Sigmoid colon (tissue), 7 donors: ENCODE results near the gene AIFM1. TPM values are rescaled to one million over a fixed set of nuclear protein-coding genes. Genes with fewer than 3 reads are reported as not detected.

ENCODE experiments used
- DNase-seq: peaks from one replicate; pipeline ENCODE4 v3.0.0-alpha.2; 2019
- H3K27ac ChIP-seq, 4 donors: fragments of 200-600 bp; sonication (generic); one replicate each; pipeline ENCODE4 v1.5.1; 2016 to 2019; ENCODE audit warnings: mild to moderate bottlenecking in 1 of 4
- H3K27me3 ChIP-seq, 3 donors: fragments of 200-600 bp; sonication (generic); one replicate each; pipeline ENCODE4 v1.5.1; 2019; ENCODE audit warnings: mild to moderate bottlenecking in 1 of 3
- H3K36me3 ChIP-seq, 4 donors: fragments of 200-600 bp; sonication (generic); one replicate each; pipeline ENCODE4 v1.5.1; 2016 to 2019
- H3K4me1 ChIP-seq, 4 donors: fragments of 200-600 bp; sonication (generic); one replicate each; pipeline ENCODE4 v1.5.1; 2017 to 2019
- H3K4me3 ChIP-seq, 4 donors: fragments of 200-600 bp; sonication (generic); one replicate each; pipeline ENCODE4 v1.5.1; 2017 to 2019; ENCODE audit warnings: mild to moderate bottlenecking in 2 of 4, moderate library complexity in 1 of 4
- H3K9me3 ChIP-seq, 4 donors: fragments of 200-600 bp in 3 of 4; sonication (generic) in 3 of 4; one replicate each; pipeline versions ENCODE4 v1.5.1 to v1.6.1; 2013 to 2019
- EP300 ChIP-seq, 4 donors: sonication (generic); formaldehyde crosslinking; IDR thresholded peaks; one replicate each; pipeline ENCODE4 v1.6.1; 2017; ENCODE audit warnings: antibody characterized with exemption in 4 of 4
- POLR2A ChIP-seq, 2 donors: fragments of 450-650 bp; IDR thresholded peaks; one replicate each; pipeline ENCODE4 v1.6.1; 2016; ENCODE audit warnings: antibody characterized with exemption in 2 of 2, mild to moderate bottlenecking in 2 of 2, moderate library complexity in 2 of 2
- POLR2AphosphoS5 ChIP-seq, 4 donors: sonication (generic); formaldehyde crosslinking; IDR thresholded peaks; one replicate each; pipeline ENCODE4 v1.6.1; 2017; ENCODE audit warnings: antibody characterized with exemption in 4 of 4
- WGBS, 2 donors: extraction: QIAGEN DNeasy Blood & Tissue Kit; methylation state at CpG; one replicate each; pipeline ENCODE4 v1.1.7; 2013; 5-methylcytosine and 5-hydroxymethylcytosine counted together
- intact Hi-C: fragments of 100-400 bp; cut with DNase I; formaldehyde crosslinking; loops from one replicate; pipeline ENCODE4 v1.15.1; 2023
- polyA plus RNA-seq, 3 donors: library from polyadenylated mRNA; stranded (reverse); fragments of 200-250 nt; gene quantifications; one replicate each; pipeline ENCODE4 v1.2.3, GENCODE V29; 2013
- total RNA-seq, 4 donors: library from RNA; depleted of rRNA; stranded (reverse); fragments of >200 nt; gene quantifications; one replicate each; pipeline ENCODE4 v1.1.0, GENCODE V29; 2016
- TF ChIP-seq, protein P1 (sequence below), 4 experiments: fragments of 450-650 bp in 3 of 4; fragments of 200-600 bp in 1 of 4; IDR thresholded peaks; one replicate each; pipeline ENCODE4 v1.5.1; 2016 to 2019; ENCODE audit warnings: antibody characterized with exemption in 4 of 4, mild to moderate bottlenecking in 3 of 4, moderate library complexity in 2 of 4
- donor health status: healthy with polysubstance abuse.
- donor health status: Bipolar disorder and iron deficiency.
- donor health status: healthy.

Gene AIFM1
- total and polyA plus RNA-seq, 7 donors: 9.7 to 55.9 (median 19.8) TPM

DNA sequence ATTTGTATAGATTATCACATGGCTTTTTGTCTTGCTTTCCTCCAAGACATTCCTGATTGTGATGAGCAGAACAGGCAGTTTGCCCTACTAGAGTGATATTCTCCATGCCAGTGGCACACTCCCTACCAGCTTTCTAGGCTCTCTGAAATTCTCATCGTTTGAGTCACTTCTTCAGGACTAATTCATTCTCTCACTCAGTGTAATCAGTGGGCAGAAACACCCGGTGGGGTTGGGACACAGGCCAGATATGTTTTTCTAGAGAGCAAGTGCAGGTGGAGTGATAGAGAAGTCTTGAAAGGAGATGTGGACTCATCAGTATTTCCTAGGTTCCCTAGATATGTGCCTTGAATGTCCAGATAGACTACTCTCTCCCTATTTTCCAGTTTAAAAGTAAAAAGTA is 19.2 kb upstream of the AIFM1 start:
- Histone ChIP-seq H3K9me3 (no peaks in the 10 kb centered on the region), H3K27ac (no peak overlapping the region), H3K27me3 (no peaks in the 10 kb centered on the region), H3K36me3 (no peaks in the 10 kb centered on the region), H3K4me1 (no peaks in the 10 kb centered on the region), H3K4me3 (no peak overlapping the region)
- WGBS, 2 donors: 31 to 63% methylated on average over 2 of the region's 2 CpGs
- intact Hi-C loops: no loop called here
- no peak for DNase-seq
- no peak for TF ChIP-seq EP300 (IDR thresholded peaks at IDR 0.05)
- TF ChIP-seq POLR2AphosphoS5 (IDR thresholded peaks at IDR 0.05): no peak
- no peak for TF ChIP-seq POLR2A (IDR thresholded peaks at IDR 0.05)
- TF ChIP-seq, protein P1, sequence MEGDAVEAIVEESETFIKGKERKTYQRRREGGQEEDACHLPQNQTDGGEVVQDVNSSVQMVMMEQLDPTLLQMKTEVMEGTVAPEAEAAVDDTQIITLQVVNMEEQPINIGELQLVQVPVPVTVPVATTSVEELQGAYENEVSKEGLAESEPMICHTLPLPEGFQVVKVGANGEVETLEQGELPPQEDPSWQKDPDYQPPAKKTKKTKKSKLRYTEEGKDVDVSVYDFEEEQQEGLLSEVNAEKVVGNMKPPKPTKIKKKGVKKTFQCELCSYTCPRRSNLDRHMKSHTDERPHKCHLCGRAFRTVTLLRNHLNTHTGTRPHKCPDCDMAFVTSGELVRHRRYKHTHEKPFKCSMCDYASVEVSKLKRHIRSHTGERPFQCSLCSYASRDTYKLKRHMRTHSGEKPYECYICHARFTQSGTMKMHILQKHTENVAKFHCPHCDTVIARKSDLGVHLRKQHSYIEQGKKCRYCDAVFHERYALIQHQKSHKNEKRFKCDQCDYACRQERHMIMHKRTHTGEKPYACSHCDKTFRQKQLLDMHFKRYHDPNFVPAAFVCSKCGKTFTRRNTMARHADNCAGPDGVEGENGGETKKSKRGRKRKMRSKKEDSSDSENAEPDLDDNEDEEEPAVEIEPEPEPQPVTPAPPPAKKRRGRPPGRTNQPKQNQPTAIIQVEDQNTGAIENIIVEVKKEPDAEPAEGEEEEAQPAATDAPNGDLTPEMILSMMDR (IDR thresholded peaks at IDR 0.05): no peak

DNA sequence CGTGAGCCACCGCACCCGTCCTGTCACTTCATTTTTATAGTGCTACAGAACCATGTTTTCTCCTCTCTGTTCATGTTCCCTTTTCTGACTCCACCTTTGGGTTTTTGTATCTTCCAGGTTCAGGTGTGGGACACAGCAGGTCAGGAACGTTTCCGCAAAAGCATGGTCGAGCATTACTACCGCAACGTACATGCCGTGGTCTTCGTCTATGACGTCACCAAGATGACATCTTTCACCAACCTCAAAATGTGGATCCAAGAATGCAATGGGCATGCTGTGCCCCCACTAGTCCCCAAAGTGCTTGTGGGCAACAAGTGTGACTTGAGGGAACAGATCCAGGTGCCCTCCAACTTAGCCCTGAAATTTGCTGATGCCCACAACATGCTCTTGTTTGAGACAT is 18.5 kb upstream of the AIFM1 start:
- Histone ChIP-seq H3K4me1 (no peaks in the 10 kb centered on the region), H3K9me3 (no peaks in the 10 kb centered on the region), H3K27ac (no peak overlapping the region), H3K36me3 (no peaks in the 10 kb centered on the region), H3K27me3 (no peaks in the 10 kb centered on the region), H3K4me3 (no peak overlapping the region)
- DNase-seq: no peak
- intact Hi-C loops: no loop called here
- WGBS, 2 donors: 90 to 93% methylated on average over 11 of the region's 11 CpGs
- TF ChIP-seq EP300 (IDR thresholded peaks at IDR 0.05): no peak
- TF ChIP-seq POLR2AphosphoS5 (IDR thresholded peaks at IDR 0.05): no peak
- no peak for TF ChIP-seq POLR2A (IDR thresholded peaks at IDR 0.05)
- TF ChIP-seq, protein P1 (IDR thresholded peaks at IDR 0.05): no peak

- TF ChIP-seq, protein P1 (IDR thresholded peaks at IDR 0.05): no peak
- no peak for TF ChIP-seq POLR2A (IDR thresholded peaks at IDR 0.05)
- no peak for TF ChIP-seq POLR2AphosphoS5 (IDR thresholded peaks at IDR 0.05)
- TF ChIP-seq EP300 (IDR thresholded peaks at IDR 0.05): no peak
- H3K27ac ChIP-seq: no peak overlapping the region
- intact Hi-C loops: no loop called here
- no peaks in the 10 kb centered on the region for H3K4me1 ChIP-seq
- no peaks in the 10 kb centered on the region for H3K27me3 ChIP-seq
- DNase-seq: no peak
- no peaks in the 10 kb centered on the region for H3K36me3 ChIP-seq
- no peaks in the 10 kb centered on the region for H3K9me3 ChIP-seq
- WGBS, 2 donors: 56 to 64% methylated on average over 7 of the region's 7 CpGs
- H3K4me3 ChIP-seq: no peak overlapping the region
Measured at GRCh38 chrX:130179579-130180215, 14.1 kb upstream of the AIFM1 start.

GRCh38 chrX:130179170-130179569 is 13.5 kb upstream of the AIFM1 start:
- Histone ChIP-seq H3K36me3 (no peaks in the 10 kb centered on the region), H3K27ac (no peak overlapping the region), H3K9me3 (no peaks in the 10 kb centered on the region), H3K4me3 (no peak overlapping the region), H3K4me1 (peaks cover 0 to 4% (median 0%) of the 10 kb centered on the region in 4 donors), H3K27me3 (no peaks in the 10 kb centered on the region)
- WGBS, 2 donors: 76 to 88% methylated on average over 5 of the region's 5 CpGs
- intact Hi-C loops: no loop called here
- DNase-seq: no peak
- TF ChIP-seq EP300 (IDR thresholded peaks at IDR 0.05): no peak
- no peak for TF ChIP-seq POLR2AphosphoS5 (IDR thresholded peaks at IDR 0.05)
- TF ChIP-seq, protein P1 (IDR thresholded peaks at IDR 0.05): no peak
- TF ChIP-seq POLR2A (IDR thresholded peaks at IDR 0.05): no peak

- DNase-seq: peak; percentile 26
- H3K4me1 ChIP-seq: peaks cover 0 to 4% (median 2%) of the 10 kb centered on the region in 4 donors
- no peaks in the 10 kb centered on the region for H3K27me3 ChIP-seq
- no peak overlapping the region for H3K27ac ChIP-seq
- no peak overlapping the region for H3K4me3 ChIP-seq
- TF ChIP-seq POLR2AphosphoS5 (IDR thresholded peaks at IDR 0.05): no peak
- TF ChIP-seq EP300 (IDR thresholded peaks at IDR 0.05): no peak
- TF ChIP-seq POLR2A (IDR thresholded peaks at IDR 0.05): no peak
- TF ChIP-seq, protein P1 (IDR thresholded peaks at IDR 0.05): no peak
- H3K36me3 ChIP-seq: no peaks in the 10 kb centered on the region
- no peaks in the 10 kb centered on the region for H3K9me3 ChIP-seq
- intact Hi-C loops: no loop called here
- WGBS, 2 donors: 90% methylated on average over 4 of the region's 4 CpGs
Measured at GRCh38 chrX:130176942-130177341, 11.3 kb upstream of the AIFM1 start.
